NAMALWA (cell line): ENCODE measurements around the gene KRR1.
"Not testable (repeated sequence)": the region's sequence is repeated elsewhere in the genome, so short reads cannot be mapped to it uniquely, and the experiment has no call there.

Source experiments
- DNase-seq: peaks from one replicate; pipeline ENCODE4 v3.0.0-alpha.2; 2015; ENCODE audit warnings: low spot score

The KRR1 gene

DNA sequence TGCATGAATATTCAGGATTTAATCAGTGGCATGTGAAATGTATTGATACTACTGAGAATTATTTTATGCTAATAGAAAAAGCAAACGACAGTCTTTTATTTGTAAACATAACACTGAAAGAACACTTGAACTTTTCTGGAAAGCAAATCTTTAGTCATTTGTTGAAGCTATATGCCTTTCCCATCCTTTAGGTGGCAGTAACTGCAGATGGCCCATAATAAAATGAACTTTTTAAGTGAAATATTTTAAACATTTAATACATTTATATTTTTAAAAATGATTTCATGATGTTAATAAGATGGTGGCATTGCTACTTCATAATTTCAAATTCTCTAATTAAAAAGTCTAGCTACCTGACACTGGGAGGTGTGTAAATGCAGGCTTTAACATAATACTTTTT is 13.9 kb upstream of the KRR1 start:
- DNase-seq: no peak

DNA sequence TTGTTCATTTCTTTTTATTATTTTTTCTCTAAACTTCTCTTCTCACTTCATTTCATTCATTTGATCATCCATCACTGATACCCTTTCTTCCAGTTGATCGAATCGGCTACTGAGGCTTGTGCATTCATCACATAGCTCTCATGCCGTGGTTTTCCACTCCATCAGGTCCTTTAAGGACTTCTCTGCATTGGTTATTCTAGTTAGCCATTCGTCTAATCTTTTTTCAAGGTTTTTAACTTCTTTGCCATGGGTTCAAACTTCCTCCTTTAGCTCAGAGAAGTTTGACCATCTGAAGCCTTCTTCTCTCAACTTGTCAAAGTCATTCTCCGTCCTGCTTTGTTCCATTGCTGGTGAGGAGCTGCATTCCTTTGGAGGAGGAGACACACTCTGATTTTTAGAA is 10.7 kb upstream of the KRR1 start:
- DNase-seq: not testable (repeated sequence)

DNA sequence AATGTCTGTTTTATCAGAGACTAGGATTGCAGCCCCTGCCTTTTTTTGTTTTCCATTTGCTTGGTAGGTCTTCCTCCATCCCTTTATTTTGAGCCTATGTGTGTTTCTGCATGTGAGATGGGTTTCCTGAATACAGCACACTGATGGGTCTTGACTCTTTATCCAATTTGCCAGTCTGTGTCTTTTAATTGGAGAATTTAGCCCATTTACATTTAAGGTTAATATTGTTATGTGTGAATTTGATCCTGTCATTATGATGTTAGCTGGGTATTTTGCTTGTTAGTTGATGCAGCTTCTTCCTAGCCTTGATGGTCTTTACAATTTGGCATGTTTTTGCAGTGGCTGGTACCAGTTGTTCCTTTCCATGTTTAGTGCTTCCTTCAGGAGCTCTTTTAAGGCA is 9.8 kb upstream of the KRR1 start:
- DNase-seq: not testable (repeated sequence)

DNA sequence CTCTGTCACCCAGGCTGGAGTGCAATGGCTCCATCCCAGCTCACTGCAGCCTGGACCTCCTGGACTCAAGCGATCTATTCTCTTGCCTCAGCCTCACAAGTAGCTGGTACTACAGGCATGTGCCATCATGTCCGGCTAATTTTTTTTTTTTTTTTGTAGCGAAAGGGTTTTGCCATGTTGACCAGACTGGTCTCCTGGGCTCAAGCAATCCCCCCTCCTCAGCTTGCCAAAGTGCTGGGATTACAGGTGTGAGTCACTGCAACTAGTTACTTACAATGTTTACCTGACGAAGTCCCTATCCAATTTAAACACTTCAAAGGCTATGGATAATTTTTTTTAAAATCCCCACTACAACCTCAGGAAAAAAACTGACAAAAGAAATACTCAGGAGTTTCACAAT is 1.8 kb downstream of the KRR1 start:
- no peak for DNase-seq

DNA sequence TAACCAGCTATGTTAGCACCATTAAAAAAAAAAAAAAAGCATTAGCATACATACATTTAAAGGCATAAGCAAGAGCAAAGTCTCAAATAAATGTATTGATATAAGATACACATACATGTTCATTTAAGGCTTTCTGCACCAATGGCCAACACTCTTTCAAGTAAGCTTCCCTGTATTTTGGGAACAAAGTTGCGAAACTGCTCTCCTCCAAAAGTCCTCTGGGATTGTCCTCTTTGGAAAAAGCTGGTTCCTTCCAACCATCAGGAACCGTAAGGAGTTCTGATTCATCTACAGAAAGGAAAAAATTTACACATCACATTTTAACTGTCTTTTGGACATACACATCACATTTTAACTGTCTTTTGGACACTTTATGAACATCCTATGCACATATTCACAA is 3.2 kb downstream of the KRR1 start:
- DNase-seq: no peak

DNA sequence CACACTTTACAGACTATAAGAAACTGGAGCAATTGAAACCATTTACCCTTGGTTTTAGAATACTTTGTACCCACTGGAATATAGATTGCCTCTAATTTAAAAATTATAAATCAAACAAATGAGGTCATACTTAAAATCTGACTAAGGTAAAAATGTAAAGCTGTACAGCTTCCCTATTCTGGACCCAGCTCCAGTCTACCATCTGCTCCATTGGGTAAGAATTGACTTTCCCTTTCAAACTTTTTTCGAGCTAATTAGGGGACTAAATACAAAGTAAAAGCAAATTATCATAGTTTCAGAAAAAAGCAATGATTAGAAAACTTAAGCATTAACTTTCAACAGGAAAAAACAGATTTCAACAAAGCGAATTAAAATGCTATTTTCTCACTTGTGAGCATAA is 4.3 kb downstream of the KRR1 start:
- DNase-seq: no peak

DNA sequence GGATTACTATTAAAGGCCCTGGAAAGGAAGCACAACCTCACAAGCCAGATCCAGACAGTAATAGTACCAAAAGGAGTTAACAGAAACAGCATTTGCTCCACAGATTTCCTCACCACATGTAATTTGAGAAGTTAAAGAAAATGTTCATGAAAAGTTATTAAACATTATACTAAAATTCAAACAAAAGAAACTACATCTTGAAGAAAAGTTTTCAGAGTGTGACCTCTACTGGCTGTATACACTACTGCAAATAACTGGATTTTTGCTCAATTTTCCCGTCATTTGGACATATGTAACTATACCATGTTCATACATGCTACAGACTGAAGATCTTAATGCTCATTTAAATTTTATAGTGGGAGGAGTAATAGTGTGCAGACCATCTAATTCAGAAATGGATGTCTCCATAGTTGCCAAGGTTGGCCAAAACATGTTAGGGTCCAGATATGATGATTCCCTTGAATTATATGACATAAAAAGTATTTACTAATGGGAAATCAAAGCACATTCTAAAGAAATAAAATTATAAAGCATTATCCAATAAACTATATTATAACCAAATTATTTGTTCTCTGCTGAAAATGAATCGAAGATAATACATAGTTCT is 5.6 kb downstream of the KRR1 start:
- DNase-seq: peak; percentile 56

DNA sequence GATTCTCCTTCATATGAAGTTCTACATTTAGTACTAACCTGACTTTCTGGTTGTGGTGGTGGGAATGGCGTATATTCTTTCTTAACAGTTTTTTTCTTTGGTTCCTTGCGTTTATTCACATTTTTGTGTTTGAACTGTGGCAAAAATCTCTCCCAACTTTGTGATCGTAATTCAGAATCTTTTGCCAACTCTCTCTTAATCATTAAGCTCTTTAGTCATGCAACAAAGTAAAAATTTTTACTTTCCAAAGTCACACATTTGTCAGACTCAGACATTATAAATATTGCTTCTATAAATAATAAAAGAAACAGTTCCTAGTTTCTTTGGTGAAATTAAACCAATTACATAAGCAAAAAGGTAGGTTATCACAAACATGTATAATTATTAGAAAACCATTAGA is 7.5 kb downstream of the KRR1 start:
- DNase-seq: no peak

DNA sequence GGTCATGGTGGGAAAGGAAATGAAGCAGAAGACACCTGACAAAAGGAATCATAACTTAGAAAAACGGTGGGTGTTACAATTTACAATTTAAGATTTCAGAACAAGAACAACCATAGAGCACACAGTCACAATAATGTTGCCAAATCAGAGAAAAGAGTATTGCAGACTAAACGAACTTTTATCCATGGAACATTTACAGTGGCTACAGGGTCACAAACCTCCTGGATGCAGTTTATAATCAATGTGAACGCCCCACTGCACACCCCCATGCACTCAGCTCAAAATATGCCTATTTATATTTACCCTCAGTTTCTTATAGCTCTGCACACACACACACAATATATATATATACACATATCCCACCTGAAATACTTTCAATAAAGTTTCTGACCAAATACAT is 8.0 kb downstream of the KRR1 start:
- no peak for DNase-seq

DNA sequence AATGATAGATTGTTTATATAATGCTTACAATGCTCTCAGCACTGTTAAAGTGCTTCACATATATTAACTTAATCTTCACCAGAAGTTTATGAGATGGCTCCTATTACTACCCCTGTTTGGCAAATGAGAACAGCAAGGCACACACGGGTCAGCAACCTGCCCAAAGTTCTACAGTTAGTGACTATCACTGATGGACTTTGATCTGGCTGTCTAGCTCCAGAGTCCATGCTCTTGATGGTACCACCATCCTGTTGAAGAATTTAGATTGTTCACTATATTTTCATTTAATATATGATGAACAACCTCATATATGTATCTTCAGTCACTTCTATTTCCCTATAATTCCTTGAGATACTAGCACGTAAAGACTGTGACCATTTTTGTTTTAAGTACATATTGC is 20.2 kb downstream of the KRR1 start:
- DNase-seq: no peak

DNA sequence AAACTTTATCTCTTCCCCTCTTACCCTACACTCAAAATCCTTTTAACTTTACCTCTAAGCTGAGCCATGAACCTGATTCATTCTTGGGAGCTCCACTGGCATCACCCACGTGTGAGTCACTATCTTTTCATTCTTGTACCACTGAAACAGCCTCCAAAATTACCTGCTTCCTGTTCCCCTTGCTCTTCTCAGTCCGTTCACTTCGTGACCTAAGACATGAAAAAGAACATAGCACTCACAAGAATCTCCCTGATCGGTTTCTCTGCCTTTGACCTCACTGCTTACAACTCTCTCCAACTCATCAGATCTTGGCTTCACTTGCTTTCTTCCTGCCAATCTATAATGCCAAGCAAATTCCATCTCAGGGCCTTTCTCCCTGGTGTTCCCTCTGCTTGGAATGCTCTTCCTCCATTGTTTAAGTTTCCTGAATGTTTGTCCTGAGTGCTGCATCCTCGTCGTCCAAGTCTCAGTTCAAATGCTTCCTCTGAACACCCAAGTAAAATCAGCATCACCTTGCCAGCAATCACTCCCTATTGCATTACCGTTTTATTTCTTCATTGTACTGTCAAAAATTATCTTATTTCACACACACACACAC is 21.7 kb downstream of the KRR1 start:
- no peak for DNase-seq

DNA sequence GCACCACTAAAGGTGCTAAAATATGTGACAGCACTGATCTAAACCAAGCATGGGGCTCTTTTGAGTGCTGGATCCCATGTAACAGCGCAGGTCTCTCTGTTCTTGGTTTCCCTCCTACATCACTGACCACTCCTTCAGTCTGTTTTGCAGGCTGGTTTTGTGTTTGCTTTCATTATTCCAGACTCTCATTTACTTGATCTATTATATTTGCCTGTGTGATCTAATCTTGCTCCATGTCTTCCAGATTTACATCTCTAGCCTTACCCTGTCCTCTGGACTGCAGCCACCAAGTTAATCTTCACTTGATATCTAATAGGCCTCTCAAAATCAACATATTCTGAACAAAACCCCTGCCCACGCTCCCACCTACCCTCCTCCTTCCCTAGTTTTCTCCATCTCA is 22.2 kb downstream of the KRR1 start:
- DNase-seq: no peak

DNA sequence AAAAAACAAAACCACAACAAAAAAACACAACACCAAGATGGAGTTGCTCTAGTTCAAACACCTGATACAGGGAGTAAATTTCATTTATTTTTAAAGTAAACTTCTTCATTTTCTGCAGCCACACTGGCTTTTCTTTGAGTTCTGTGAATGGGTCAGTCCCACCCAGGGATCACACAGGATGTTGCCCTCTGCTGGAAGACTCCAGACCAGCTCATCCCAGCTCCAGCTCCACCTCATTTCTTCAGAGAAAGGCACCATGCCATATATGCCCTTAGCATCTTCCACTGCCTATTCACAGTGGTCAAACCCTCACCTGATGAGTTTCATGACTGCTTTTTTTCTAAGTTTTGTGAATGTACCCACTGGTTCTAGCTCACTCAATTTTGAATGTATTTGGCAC is 22.9 kb downstream of the KRR1 start:
- DNase-seq: peak; percentile 25

DNA sequence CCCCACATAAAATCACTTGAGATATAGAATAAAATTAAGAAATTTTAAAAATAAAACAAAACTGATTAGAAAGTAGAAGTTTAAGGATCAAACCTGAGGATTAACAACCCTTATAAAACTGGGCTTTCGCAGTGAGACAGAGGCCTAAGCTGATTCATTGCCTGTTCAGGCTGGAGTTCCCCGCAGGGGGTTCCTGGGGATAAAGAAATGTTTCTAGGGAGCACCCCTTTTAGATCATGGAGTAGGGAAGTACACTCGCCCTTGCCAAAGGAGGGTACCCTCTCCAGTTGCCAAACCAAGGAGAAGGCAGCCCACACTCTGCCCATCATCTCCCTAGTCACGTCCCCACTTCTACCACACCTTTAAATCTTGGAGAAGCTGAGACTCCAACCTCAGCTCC is 24.1 kb downstream of the KRR1 start:
- no peak for DNase-seq

DNA sequence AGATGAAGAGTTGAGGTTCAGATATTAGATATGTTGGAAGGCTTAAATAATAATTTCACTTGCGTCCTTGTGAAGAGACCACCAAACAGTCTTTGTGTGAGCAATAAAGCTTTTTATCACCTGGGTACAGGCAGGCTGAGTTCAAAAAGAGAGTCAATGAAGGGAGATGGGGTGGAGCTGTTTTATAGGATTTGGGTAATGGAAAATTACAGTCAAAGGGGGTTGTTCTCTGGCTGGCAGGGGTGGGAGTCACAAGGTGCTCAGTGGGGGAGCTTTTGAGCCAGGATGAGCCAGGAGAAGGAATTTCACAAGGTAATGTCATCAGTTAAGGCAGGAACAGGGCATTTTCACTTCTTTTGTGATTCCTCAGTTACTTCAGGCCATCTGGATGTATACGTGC is 27.0 kb downstream of the KRR1 start:
- DNase-seq: not testable (repeated sequence)

DNA sequence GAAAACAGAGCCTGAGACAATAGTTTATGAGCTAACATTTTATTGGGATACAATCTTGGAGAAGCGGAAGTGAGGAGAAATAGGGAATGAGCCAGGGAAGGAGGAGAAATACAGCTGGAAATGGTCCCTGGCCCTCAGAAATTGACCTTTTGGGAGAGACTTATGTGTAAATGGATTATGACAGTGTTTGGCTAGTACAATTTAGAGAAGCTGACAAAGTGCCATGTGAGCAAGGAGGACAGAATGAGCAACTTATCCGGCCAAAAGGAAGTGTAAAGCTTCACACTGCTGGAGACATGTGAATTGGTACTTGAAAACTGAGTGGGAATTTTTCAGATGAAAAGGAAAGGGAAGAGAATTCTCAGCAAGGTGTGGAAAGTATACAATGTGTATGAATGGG is 28.0 kb downstream of the KRR1 start:
- DNase-seq: no peak

DNA sequence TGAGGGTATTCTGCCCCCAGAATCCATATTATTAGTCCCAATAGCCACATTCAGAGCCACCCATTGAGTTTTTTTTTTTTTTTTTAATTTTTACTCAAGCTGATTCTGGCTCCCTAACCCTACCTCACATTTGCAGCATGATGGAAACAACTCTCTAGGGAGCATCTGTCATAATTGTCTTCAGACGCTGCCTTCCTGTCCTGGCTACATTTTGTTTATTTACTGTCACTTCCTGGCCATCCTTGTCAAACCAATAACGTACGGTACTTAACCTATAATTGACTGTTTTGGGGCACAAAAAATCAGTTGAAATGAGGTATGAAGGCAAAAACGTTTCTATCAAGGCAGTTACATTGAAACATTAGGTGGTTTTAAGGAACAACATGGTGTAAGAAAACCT is 28.8 kb downstream of the KRR1 start:
- peak; percentile 23 for DNase-seq

DNA sequence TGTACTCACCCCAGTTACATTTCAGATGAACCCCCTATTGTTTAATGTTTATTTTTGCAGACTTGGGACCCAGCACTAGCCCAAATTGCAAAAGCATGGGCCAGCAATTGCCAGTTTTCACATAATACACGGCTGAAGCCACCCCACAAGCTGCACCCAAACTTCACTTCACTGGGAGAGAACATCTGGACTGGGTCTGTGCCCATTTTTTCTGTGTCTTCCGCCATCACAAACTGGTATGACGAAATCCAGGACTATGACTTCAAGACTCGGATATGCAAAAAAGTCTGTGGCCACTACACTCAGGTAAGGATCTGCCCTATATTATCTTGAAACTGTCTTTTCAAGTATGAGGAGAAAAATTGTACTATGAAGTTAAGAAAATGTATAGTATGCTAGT is 29.6 kb downstream of the KRR1 start:
- no peak for DNase-seq

DNA sequence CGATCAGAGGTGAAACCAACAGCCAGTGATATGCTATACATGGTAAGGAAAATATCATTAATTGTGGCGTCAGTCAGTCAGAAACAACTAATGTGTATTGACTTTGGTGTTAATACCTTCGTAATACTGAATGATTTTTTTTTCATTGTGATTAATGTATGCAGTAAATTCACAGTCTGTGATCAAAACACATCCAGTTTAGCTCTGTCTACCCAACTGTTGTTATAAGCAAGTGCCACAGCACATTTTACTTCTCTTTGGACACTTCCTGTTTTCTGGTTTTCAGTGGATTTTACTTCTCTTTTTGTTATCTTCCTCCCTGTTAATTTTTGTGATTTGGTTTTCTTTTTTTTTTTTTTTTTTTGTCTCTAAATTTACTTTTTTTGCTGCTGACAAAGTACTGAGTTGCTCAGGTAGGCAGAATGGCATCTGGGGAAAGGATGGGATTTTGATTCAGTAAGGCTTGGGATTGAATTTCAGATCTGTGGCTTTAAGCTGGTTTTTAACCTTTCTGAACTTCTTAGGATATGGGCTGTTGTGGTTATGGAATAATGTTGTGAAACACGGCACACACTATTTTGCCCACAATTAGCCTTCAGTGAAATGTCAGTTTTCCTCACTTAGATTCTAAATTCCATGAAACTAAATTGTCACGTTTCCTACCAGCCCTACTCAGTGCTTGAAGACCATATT is 30.2 kb downstream of the KRR1 start:
- DNase-seq: peak; percentile 50

DNA sequence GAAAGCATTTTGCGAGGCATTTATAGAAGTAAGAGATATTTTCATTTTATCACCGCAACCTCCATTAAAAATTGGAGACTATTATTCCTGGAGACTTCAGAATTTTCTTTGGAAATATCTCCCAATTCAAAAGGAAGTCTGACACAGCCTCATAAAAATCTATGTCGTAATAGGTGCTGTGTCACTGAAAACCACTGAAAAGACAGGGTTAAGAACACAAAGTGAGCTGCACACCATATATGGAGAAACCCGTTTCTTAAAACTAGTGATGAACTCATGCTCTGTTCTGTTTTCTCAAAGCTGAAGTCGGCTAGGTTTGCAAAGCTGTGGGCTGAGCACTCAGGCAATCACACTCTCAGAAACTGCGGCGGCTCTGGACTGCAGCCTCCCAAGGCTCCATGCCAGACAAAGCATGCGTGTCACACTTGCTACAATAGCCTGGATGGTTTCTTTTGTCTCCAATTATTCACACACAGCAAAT is 30.9 kb downstream of the KRR1 start, which contains the start of gene GLIPR1:
GLIPR1 (plus strand) TSS at position 287 of the 481 bp plus-strand sequence; CDS start at position 413, 126 bp downstream.
- no peak for DNase-seq

DNA sequence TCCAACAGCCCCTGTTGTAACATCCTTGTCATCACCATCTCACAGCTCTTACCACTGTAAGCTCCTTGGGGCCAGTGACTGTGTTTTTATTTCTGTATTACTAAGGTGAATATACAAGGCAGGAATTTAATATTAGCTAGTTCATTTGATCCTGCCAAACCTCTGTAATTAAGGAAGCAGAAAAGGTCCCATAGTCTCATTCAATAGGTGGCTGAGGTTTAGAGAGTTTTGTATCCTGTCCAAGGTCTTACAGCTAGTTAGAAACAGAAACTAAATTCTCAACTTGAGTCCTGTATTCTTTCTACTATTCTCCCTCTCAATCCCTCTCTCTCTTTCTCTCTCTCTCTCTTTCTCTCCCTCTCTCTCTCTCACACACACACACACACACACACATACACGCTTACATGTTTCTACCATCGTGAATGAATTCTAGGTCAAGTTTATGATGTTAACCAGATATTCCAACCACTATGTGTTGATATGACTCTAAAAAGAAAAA is 31.4 kb downstream of the KRR1 start:
- peak; percentile 16 for DNase-seq

DNA sequence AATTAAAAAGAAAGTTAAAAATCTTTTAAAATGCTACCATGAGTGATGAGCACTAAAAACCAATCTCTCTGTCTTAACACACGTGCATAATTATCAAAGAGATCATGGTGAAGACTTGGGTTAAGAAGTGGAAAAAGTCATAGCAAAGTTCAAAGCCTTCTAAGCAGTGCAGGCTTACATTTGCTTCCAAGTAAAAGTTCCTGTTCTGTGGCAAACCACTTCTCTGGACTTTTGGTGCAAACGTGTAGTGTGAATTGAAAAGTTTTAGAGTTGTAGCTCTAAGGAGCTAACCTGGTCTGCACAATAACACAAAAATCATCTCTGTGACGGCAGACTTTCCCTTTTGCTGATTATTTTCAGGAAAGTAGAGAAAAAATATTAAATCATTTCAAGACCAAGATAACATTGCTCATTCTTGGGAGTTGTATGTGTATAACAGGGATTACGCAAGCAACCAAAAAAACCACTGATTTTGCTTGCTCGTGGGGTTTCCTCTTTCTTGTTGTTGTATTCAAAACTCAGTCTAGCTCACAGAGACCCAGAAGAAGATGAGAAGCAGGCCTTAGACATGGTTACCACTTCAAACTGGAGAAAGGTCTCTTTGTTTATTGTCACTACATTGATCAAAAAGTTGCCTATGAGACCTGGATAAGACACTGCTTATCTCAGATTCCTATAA is 33.2 kb downstream of the KRR1 start:
- DNase-seq: no peak

DNA sequence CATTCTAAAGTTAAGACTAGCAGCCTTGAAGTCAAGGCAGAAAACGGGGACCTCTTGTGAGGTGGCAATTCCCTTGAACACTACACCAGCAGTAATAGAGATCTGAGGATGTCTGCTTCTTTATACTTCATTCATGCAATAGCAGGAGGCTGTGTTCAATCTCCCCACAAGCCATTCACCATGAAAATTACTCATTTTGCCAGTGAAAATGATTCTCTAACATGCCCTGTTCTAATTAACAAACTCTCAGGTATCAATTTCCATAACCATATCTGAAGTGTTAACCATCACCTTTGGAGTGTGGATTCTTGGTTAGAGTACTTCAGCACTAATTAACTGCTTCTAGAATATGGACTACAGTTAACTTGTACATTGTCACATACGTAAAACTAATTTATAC is 34.3 kb downstream of the KRR1 start:
- DNase-seq: no peak
